ENCODE measurements around the gene CSNK1G3.

- TF ChIP-seq POLR2A (IDR thresholded peaks at IDR 0.05; ENCODE audit: borderline replicate concordance, extremely low read depth, insufficient read depth, insufficient read length) = no peak
- TF ChIP-seq, protein P1, sequence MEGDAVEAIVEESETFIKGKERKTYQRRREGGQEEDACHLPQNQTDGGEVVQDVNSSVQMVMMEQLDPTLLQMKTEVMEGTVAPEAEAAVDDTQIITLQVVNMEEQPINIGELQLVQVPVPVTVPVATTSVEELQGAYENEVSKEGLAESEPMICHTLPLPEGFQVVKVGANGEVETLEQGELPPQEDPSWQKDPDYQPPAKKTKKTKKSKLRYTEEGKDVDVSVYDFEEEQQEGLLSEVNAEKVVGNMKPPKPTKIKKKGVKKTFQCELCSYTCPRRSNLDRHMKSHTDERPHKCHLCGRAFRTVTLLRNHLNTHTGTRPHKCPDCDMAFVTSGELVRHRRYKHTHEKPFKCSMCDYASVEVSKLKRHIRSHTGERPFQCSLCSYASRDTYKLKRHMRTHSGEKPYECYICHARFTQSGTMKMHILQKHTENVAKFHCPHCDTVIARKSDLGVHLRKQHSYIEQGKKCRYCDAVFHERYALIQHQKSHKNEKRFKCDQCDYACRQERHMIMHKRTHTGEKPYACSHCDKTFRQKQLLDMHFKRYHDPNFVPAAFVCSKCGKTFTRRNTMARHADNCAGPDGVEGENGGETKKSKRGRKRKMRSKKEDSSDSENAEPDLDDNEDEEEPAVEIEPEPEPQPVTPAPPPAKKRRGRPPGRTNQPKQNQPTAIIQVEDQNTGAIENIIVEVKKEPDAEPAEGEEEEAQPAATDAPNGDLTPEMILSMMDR (IDR thresholded peaks at IDR 0.05 in 2 of 3, conservative IDR thresholded peaks at IDR 0.05 in 1 of 3; ENCODE audit: borderline replicate concordance in 1 of 3, insufficient read depth in 1 of 3, low read depth in 2 of 3, low read length in 2 of 3) = no peak
- TF ChIP-seq EZH2phosphoT487 (IDR thresholded peaks at IDR 0.05; ENCODE audit: borderline replicate concordance) = no peak
- no peak for TF ChIP-seq EZH2 (IDR thresholded peaks at IDR 0.05)
These were observed 60.0 kb downstream of the CSNK1G3 start for GRCh38 chr5:123571927-123572326.

Measured in HCT116 (cell line).